ENCODE measurements around the gene ENTPD2. TPM values are rescaled to one million over a fixed set of nuclear protein-coding genes. Genes with fewer than 3 reads are reported as not detected.

The ENTPD2 gene
- total and polyA plus RNA-seq, 2 experiments from 2014 or later, result 1.8 to 1.9 TPM

GRCh38 chr9:137074657-137075274 lies 20.9 kb upstream of the ENTPD2 start:
- H3F3A ChIP-seq (replicated peaks; ENCODE audit: low read depth), result peaks cover 31% of the 10 kb centered on the region
- H2AFZ ChIP-seq, result no peak overlapping the region
- H3K36me3 ChIP-seq (ENCODE audit: insufficient read depth), result no peaks in the 10 kb centered on the region
- H3K9me2 ChIP-seq (ENCODE audit: insufficient read depth), result no peaks in the 10 kb centered on the region
- peaks cover 37% of the 10 kb centered on the region for H3K27me3 ChIP-seq (ENCODE audit: insufficient read depth)
- H3K4me3 ChIP-seq, result no peak overlapping the region; the same call in 1 of the 2 replicates
- Mint-ChIP-seq H3K27me3 (ENCODE audit: insufficient read depth, low read depth, poor library complexity) (peaks cover 46% of the 10 kb centered on the region), H3K4me3 (no peak overlapping the region; the same call in 2 of the 3 replicates), H3K4me1 (peaks cover 22% of the 10 kb centered on the region), H3K27ac (peak overlapping the region; percentile 38), H3K36me3 (ENCODE audit: low read depth) (no peaks in the 10 kb centered on the region; the same call in 2 of the 3 replicates), H3K9me3 (no peaks in the 10 kb centered on the region; the same call in 2 of the 3 replicates)
- H3K79me2 ChIP-seq (replicated peaks; ENCODE audit: insufficient read depth), result no peaks in the 10 kb centered on the region
- no peak for ATAC-seq
- no peak for TF ChIP-seq JUNB (IDR thresholded peaks at IDR 0.05; ENCODE audit: unreplicated experiment)
- no peak for TF ChIP-seq EZH2 (IDR thresholded peaks at IDR 0.05; ENCODE audit: low read depth, unreplicated experiment)
- no peak for TF ChIP-seq ETS1 (IDR thresholded peaks at IDR 0.05)
- TF ChIP-seq POLR2AphosphoS5 (IDR thresholded peaks at IDR 0.05; ENCODE audit: low read depth), result no peak
- TF ChIP-seq, protein P1, sequence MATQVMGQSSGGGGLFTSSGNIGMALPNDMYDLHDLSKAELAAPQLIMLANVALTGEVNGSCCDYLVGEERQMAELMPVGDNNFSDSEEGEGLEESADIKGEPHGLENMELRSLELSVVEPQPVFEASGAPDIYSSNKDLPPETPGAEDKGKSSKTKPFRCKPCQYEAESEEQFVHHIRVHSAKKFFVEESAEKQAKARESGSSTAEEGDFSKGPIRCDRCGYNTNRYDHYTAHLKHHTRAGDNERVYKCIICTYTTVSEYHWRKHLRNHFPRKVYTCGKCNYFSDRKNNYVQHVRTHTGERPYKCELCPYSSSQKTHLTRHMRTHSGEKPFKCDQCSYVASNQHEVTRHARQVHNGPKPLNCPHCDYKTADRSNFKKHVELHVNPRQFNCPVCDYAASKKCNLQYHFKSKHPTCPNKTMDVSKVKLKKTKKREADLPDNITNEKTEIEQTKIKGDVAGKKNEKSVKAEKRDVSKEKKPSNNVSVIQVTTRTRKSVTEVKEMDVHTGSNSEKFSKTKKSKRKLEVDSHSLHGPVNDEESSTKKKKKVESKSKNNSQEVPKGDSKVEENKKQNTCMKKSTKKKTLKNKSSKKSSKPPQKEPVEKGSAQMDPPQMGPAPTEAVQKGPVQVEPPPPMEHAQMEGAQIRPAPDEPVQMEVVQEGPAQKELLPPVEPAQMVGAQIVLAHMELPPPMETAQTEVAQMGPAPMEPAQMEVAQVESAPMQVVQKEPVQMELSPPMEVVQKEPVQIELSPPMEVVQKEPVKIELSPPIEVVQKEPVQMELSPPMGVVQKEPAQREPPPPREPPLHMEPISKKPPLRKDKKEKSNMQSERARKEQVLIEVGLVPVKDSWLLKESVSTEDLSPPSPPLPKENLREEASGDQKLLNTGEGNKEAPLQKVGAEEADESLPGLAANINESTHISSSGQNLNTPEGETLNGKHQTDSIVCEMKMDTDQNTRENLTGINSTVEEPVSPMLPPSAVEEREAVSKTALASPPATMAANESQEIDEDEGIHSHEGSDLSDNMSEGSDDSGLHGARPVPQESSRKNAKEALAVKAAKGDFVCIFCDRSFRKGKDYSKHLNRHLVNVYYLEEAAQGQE (IDR thresholded peaks at IDR 0.05; ENCODE audit: unreplicated experiment), result no peak
- no peak for TF ChIP-seq CTCF (conservative IDR thresholded peaks at IDR 0.05; ENCODE audit: low read depth in 2 of 2)
- TF ChIP-seq NANOG (IDR thresholded peaks at IDR 0.05; ENCODE audit: borderline replicate concordance), result no peak
- TF ChIP-seq, protein P2, sequence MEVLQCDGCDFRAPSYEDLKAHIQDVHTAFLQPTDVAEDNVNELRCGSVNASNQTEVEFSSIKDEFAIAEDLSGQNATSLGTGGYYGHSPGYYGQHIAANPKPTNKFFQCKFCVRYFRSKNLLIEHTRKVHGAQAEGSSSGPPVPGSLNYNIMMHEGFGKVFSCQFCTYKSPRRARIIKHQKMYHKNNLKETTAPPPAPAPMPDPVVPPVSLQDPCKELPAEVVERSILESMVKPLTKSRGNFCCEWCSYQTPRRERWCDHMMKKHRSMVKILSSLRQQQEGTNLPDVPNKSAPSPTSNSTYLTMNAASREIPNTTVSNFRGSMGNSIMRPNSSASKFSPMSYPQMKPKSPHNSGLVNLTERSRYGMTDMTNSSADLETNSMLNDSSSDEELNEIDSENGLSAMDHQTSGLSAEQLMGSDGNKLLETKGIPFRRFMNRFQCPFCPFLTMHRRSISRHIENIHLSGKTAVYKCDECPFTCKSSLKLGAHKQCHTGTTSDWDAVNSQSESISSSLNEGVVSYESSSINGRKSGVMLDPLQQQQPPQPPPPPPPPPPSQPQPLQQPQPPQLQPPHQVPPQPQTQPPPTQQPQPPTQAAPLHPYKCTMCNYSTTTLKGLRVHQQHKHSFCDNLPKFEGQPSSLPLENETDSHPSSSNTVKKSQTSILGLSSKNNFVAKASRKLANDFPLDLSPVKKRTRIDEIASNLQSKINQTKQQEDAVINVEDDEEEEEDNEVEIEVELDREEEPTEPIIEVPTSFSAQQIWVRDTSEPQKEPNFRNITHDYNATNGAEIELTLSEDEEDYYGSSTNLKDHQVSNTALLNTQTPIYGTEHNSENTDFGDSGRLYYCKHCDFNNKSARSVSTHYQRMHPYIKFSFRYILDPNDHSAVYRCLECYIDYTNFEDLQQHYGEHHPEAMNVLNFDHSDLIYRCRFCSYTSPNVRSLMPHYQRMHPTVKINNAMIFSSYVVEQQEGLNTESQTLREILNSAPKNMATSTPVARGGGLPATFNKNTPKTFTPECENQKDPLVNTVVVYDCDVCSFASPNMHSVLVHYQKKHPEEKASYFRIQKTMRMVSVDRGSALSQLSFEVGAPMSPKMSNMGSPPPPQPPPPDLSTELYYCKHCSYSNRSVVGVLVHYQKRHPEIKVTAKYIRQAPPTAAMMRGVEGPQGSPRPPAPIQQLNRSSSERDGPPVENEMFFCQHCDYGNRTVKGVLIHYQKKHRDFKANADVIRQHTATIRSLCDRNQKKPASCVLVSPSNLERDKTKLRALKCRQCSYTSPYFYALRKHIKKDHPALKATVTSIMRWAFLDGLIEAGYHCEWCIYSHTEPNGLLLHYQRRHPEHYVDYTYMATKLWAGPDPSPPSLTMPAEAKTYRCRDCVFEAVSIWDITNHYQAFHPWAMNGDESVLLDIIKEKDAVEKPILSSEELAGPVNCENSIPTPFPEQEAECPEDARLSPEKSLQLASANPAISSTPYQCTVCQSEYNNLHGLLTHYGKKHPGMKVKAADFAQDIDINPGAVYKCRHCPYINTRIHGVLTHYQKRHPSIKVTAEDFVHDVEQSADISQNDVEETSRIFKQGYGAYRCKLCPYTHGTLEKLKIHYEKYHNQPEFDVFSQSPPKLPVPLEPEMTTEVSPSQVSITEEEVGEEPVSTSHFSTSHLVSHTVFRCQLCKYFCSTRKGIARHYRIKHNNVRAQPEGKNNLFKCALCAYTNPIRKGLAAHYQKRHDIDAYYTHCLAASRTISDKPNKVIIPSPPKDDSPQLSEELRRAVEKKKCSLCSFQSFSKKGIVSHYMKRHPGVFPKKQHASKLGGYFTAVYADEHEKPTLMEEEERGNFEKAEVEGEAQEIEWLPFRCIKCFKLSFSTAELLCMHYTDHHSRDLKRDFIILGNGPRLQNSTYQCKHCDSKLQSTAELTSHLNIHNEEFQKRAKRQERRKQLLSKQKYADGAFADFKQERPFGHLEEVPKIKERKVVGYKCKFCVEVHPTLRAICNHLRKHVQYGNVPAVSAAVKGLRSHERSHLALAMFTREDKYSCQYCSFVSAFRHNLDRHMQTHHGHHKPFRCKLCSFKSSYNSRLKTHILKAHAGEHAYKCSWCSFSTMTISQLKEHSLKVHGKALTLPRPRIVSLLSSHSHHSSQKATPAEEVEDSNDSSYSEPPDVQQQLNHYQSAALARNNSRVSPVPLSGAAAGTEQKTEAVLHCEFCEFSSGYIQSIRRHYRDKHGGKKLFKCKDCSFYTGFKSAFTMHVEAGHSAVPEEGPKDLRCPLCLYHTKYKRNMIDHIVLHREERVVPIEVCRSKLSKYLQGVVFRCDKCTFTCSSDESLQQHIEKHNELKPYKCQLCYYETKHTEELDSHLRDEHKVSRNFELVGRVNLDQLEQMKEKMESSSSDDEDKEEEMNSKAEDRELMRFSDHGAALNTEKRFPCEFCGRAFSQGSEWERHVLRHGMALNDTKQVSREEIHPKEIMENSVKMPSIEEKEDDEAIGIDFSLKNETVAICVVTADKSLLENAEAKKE (CRISPR knock-in tag; IDR thresholded peaks at IDR 0.05), result no peak
- no peak for TF ChIP-seq CREB1 (CRISPR knock-in tag; IDR thresholded peaks at IDR 0.05; ENCODE audit: low read depth)
- no peak for TF ChIP-seq EZH2phosphoT487 (IDR thresholded peaks at IDR 0.05; ENCODE audit: unreplicated experiment)
- no peak for TF ChIP-seq ZNF331 (CRISPR knock-in tag; IDR thresholded peaks at IDR 0.05; ENCODE audit: low read depth)
- no peak for TF ChIP-seq ZNF114 (CRISPR knock-in tag; IDR thresholded peaks at IDR 0.05)
- TF ChIP-seq STAT1 (IDR thresholded peaks at IDR 0.05; ENCODE audit: unreplicated experiment), result no peak
- peak; percentile 77 for DNase-seq (ENCODE audit: low spot score)
- 0 out of 2 replicates have a peak, but pooled peaks cover 3% of the 10 kb centered on the region for H4K20me1 ChIP-seq (replicated peaks; ENCODE audit: insufficient read depth)
- peaks cover 29% of the 10 kb centered on the region for H3K4me1 ChIP-seq (ENCODE audit: insufficient read depth)
- peak overlapping the region; percentile 47; the same call in 1 of the 2 replicates for H3K27ac ChIP-seq (ENCODE audit: low read depth)
- 0 out of 2 replicates have a peak overlapping the region, but pooled peaks have one; percentile 20 for H3K4me2 ChIP-seq
